ENCODE results near the gene ADCY3. TPM values are rescaled to one million over a fixed set of nuclear protein-coding genes. Genes with fewer than 3 reads are reported as not detected.

The ADCY3 gene
- polyA plus RNA-seq, 1 donor from 2014 or later: 28.8 TPM

GRCh38 chr2:24917086-24917485 is 3.0 kb downstream of the ADCY3 start:
- Histone ChIP-seq H2AFZ (ENCODE audit: low read depth, low read length) (no peak overlapping the region), H3K9ac (ENCODE audit: low read length) (no peak overlapping the region), H3K9me2 (ENCODE audit: insufficient read depth, low read length) (no peaks in the 10 kb centered on the region), H3F3A (ENCODE audit: insufficient read depth, low read length, poor library complexity, severe bottlenecking) (no peaks in the 10 kb centered on the region), H3K4me3 (ENCODE audit: low read length) (peak overlapping the region; percentile 73), H4K20me1 (ENCODE audit: insufficient read depth) (no peaks in the 10 kb centered on the region), H3K4me2 (ENCODE audit: low read length) (no peak overlapping the region), H3K36me3 (ENCODE audit: insufficient read depth, low read length) (no peaks in the 10 kb centered on the region), H3K79me2 (replicated peaks; ENCODE audit: insufficient read depth, low read length) (peaks cover 2% of the 10 kb centered on the region), H3K27ac (ENCODE audit: low read length) (no peak overlapping the region), H3K9me3 (ENCODE audit: low read length) (no peaks in the 10 kb centered on the region), H3K27me3 (ENCODE audit: insufficient read depth, low read depth, low read length) (no peaks in the 10 kb centered on the region)
- TF ChIP-seq, protein P1, sequence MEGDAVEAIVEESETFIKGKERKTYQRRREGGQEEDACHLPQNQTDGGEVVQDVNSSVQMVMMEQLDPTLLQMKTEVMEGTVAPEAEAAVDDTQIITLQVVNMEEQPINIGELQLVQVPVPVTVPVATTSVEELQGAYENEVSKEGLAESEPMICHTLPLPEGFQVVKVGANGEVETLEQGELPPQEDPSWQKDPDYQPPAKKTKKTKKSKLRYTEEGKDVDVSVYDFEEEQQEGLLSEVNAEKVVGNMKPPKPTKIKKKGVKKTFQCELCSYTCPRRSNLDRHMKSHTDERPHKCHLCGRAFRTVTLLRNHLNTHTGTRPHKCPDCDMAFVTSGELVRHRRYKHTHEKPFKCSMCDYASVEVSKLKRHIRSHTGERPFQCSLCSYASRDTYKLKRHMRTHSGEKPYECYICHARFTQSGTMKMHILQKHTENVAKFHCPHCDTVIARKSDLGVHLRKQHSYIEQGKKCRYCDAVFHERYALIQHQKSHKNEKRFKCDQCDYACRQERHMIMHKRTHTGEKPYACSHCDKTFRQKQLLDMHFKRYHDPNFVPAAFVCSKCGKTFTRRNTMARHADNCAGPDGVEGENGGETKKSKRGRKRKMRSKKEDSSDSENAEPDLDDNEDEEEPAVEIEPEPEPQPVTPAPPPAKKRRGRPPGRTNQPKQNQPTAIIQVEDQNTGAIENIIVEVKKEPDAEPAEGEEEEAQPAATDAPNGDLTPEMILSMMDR (IDR thresholded peaks at IDR 0.05; ENCODE audit: poor library complexity, severe bottlenecking): no peak
- TF ChIP-seq EP300 (conservative IDR thresholded peaks at IDR 0.05; ENCODE audit: poor library complexity, severe bottlenecking) (no peak), EZH2 (IDR thresholded peaks at IDR 0.05; ENCODE audit: borderline replicate concordance, insufficient read depth, low read length, poor library complexity, severe bottlenecking) (no peak)

DNA sequence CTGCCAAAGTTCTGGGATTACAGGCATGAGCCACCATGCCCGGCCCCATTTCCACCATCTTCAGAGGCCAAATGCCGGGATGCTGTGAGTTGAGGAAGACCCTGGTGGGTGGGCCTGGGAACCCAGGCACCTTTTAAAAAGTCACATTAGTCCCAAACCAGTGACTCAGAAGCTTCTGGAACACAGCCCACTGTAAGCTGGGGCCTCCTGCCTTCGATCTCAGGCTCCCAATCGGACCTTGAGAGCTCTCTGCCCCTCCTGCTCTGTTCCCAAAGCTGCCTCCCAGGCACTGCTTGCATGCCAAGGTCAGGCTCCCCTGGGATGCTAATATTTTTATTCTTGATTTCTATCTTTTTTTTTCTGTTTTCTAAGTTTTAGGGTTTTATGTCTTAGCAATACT is 4.2 kb downstream of the ADCY3 start:
- Histone ChIP-seq H3K79me2 (replicated peaks; ENCODE audit: insufficient read depth, low read length) (peaks cover 2% of the 10 kb centered on the region), H3K9me3 (ENCODE audit: low read length) (no peaks in the 10 kb centered on the region), H4K20me1 (ENCODE audit: insufficient read depth) (no peaks in the 10 kb centered on the region), H3F3A (ENCODE audit: insufficient read depth, low read length, poor library complexity, severe bottlenecking) (no peaks in the 10 kb centered on the region), H3K9ac (ENCODE audit: low read length) (no peak overlapping the region), H3K4me2 (ENCODE audit: low read length) (no peak overlapping the region), H3K27ac (ENCODE audit: low read length) (no peak overlapping the region), H3K4me3 (ENCODE audit: low read length) (no peak overlapping the region), H3K27me3 (ENCODE audit: insufficient read depth, low read depth, low read length) (no peaks in the 10 kb centered on the region), H3K36me3 (ENCODE audit: insufficient read depth, low read length) (no peaks in the 10 kb centered on the region), H2AFZ (ENCODE audit: low read depth, low read length) (no peak overlapping the region), H3K9me2 (ENCODE audit: insufficient read depth, low read length) (no peaks in the 10 kb centered on the region)
- TF ChIP-seq MXI1 (conservative IDR thresholded peaks at IDR 0.05; ENCODE audit: poor library complexity, severe bottlenecking) (no peak), POLR2AphosphoS5 (IDR thresholded peaks at IDR 0.05) (no peak), SMC3 (conservative IDR thresholded peaks at IDR 0.05; ENCODE audit: poor library complexity) (no peak), REST (IDR thresholded peaks at IDR 0.05; ENCODE audit: borderline replicate concordance) (no peak), EZH2 (IDR thresholded peaks at IDR 0.05; ENCODE audit: borderline replicate concordance, insufficient read depth, low read length, poor library complexity, severe bottlenecking) (no peak), EP300 (conservative IDR thresholded peaks at IDR 0.05; ENCODE audit: poor library complexity, severe bottlenecking) (no peak), RAD21 (conservative IDR thresholded peaks at IDR 0.05) (no peak), TAF1 (IDR thresholded peaks at IDR 0.05; ENCODE audit: low read depth) (no peak)
- TF ChIP-seq, protein P1 (IDR thresholded peaks at IDR 0.05; ENCODE audit: poor library complexity, severe bottlenecking): no peak

Measured in neural cell (in vitro differentiated cells).